Stimulated activated naive B cell treated with anti-CD40 and anti-IgM and Interleukin-4, amounts not matched to agents 10 μg/mL and 1 μg/mL and 100 μg/mL, for 72 hours (primary cell): ENCODE data around the gene TMEM97.
"Not testable (repeated sequence)": the region's sequence is repeated elsewhere in the genome, so short reads cannot be mapped to it uniquely, and the experiment has no call there.

ENCODE experiments used
- ATAC-seq, 2 donors: fragments of 150-1000 bp; cut with Tn5 transposase; replicated peaks; 2 replicates each; pipeline ENCODE4 v1.10.0; 2021; ENCODE audit warnings: moderate library complexity in 1 of 2
- DNase-seq: peaks from one replicate; pipeline ENCODE4 v3.0.0; 2021
- H3K27ac Mint-ChIP-seq: one replicate; pipeline ENCODE4 v1.8.0; 2022; ENCODE audit warnings: mild to moderate bottlenecking, mixed read lengths
- H3K27me3 Mint-ChIP-seq, 2 donors: one replicate each; pipeline ENCODE4 v1.8.0; 2022; ENCODE audit warnings: mixed read lengths in 2 of 2
- H3K36me3 Mint-ChIP-seq, 2 donors: one replicate each; pipeline ENCODE4 v1.8.0; 2022; ENCODE audit warnings: mixed read lengths in 2 of 2, mild to moderate bottlenecking in 1 of 2
- H3K4me1 Mint-ChIP-seq, 2 donors: one replicate each; pipeline ENCODE4 v1.8.0; 2022; ENCODE audit warnings: mixed read lengths in 2 of 2, mild to moderate bottlenecking in 1 of 2
- H3K4me3 Mint-ChIP-seq, 2 donors: one replicate each; pipeline ENCODE4 v1.8.0; 2022; ENCODE audit warnings: mild to moderate bottlenecking in 2 of 2, mixed read lengths in 2 of 2, moderate library complexity in 1 of 2
- H3K9me3 Mint-ChIP-seq, 2 donors: one replicate each; pipeline ENCODE4 v1.8.0; 2022; ENCODE audit warnings: mixed read lengths in 2 of 2, mild to moderate bottlenecking in 1 of 2

Gene TMEM97

DNA sequence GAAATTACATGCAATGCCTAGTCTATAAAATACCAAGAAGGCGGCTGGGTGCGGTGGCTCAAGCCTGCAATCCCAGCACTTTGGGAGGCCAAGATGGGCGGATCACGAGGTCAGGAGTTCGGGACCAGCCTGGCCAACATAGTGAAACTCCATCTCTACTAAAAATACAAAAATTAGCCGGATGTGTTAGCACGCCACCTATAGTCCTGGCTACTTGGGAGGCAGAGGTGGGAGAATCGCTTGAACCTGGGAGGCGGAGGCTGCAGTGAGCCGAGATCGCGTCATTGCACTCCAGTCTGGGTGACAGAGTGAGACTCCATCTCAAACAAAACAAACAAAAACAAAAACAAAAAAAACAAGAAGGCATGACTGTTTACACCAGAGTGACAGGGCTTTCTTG, 26.1 kb upstream of the TMEM97 start:
- Mint-ChIP-seq H3K4me3 (peak overlapping the region in 1 of 2 donors; percentile 44), H3K4me1 (peaks cover 25 to 50% of the 10 kb centered on the region in 2 donors)
- H3K27me3 Mint-ChIP-seq, H3K36me3 Mint-ChIP-seq, DNase-seq, H3K9me3 Mint-ChIP-seq, ATAC-seq, H3K27ac Mint-ChIP-seq: not testable (repeated sequence)

DNA sequence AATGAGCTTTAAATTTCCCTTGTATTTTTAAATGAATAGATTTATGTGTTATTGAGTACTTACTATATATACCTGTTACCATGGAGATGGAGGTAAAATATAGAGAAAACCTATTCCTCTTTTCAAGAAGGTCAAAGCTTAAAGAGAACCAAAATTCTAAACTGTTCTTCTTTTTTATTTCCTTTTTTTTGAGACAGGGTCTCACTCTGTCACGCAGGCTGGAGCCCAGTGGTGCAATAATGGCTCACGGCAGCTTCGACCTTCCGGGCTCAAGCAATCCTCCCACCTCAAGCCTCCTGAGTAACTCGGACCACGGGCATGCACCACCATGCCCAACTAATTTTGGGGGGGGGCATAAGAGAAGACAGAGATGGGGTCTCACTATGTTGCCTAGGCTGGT, 25.0 kb upstream of the TMEM97 start:
- peaks cover 0 to 3% of the 10 kb centered on the region in 2 donors for H3K27me3 Mint-ChIP-seq
- DNase-seq (peak; percentile 31), ATAC-seq (peak; percentile 78 to 85)
- H3K4me1 Mint-ChIP-seq, result peaks cover 25 to 50% of the 10 kb centered on the region in 2 donors
- peak overlapping the region; percentile 90 for H3K27ac Mint-ChIP-seq
- H3K4me3 Mint-ChIP-seq, result peak overlapping the region; percentile 21 to 57
- H3K36me3 Mint-ChIP-seq, result no peaks in the 10 kb centered on the region
- H3K9me3 Mint-ChIP-seq, result peaks cover 0 to 3% of the 10 kb centered on the region in 2 donors

DNA sequence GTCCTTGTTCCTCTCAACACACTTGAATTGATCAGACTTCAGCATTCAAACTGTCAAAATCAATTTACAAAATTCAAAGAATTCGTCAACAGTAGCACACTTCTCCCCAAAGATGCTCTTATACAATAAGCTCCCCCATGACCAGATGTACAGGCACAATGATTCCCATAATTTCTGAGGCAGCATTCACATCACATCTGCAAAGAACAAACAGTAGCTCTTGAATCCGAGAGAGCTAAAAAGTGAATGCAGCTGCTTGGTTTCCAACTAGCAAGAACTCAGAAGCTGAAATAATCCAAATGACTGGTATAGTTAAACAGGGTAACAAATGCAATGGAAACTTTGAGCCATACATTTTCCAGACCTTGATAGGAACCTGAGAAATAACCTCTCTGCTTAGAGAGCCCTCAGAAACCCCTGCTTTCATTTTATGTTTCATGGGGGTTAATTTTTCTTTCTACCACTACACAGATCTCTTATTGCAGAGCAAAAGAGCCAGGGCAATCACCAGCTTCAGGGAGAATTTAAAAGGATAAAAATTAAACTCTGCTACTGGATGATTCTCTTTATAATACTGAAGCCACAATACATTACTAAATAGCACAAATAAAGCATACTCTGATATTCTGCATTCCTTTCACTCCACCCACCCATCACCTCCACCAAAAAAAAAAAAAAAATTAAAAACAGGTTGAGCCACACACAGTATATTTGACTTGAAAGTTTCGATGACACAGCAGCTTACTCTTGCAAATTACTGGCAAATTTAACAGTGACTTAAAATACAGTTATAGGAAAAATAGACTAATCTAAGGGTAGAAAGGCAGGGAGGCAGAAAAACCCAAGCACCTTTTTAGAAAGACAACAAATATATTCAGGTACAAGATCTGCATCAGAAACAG, 23.1 kb upstream of the TMEM97 start:
- DNase-seq, result no peak
- peak; percentile 82 for ATAC-seq
- peak overlapping the region; percentile 68 to 75 for H3K4me3 Mint-ChIP-seq

DNA sequence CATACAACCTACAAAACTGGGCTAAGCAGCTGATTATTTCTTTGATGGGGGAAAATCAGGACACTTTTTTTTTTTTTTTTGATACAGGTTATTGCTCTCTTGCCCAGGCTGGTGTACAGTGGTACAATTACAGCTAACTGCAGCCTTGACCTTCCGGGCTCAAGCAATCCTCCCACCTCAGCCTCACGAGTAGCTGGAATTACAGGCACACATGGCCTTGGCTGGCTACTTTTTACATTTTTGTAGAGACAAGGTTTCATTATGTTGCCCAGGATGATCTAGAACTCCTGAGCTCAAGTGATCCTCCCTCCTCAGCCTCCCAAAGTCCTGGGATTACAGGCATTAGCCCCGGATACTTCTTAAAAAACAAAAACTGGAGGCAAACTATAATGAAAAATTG, 20.6 kb upstream of the TMEM97 start:
- Mint-ChIP-seq H3K36me3 (no peaks in the 10 kb centered on the region), H3K27ac (no peak overlapping the region), H3K4me3 (no peak overlapping the region), H3K27me3 (peaks cover 0 to 3% of the 10 kb centered on the region in 2 donors), H3K4me1 (peaks cover 16 to 35% of the 10 kb centered on the region in 2 donors), H3K9me3 (peaks cover 0 to 3% of the 10 kb centered on the region in 2 donors)
- ATAC-seq (no peak), DNase-seq (no peak)

More for the DNA sequence above, 23.1 kb upstream of the TMEM97 start:
- Mint-ChIP-seq H3K27me3 (peaks cover 0 to 3% of the 10 kb centered on the region in 2 donors), H3K36me3 (no peaks in the 10 kb centered on the region), H3K27ac (peak overlapping the region; percentile 91), H3K9me3 (peaks cover 0 to 3% of the 10 kb centered on the region in 2 donors), H3K4me1 (peaks cover 25 to 50% of the 10 kb centered on the region in 2 donors)

DNA sequence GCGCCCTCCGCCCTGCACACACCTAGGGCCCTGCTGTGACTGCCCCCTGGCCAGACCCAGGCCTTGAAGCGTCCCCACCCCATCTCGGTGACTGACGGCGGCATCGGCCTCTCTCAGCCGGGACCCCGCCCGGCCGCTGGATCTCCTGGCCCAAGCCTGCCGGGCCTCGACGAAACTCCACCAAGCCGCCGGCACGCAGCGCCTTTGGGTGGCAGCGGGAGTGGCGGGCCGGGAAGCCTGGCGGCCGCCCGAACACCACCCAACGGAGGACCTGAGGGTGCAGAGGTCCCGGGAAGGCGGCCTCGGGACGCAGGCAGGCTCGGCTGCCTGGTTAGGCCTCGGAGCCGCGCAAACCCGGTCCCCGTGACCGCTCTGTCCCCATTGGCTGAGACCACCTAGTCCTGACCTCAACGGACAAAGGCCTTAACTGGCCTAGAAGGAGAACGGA, 12.0 kb upstream of the TMEM97 start:
- Mint-ChIP-seq H3K27ac (no peak overlapping the region), H3K36me3 (no peaks in the 10 kb centered on the region), H3K4me3 (no peak overlapping the region), H3K27me3 (peaks cover 8 to 22% of the 10 kb centered on the region in 2 donors), H3K4me1 (no peaks in the 10 kb centered on the region), H3K9me3 (no peaks in the 10 kb centered on the region)
- ATAC-seq (no peak), DNase-seq (no peak)

DNA sequence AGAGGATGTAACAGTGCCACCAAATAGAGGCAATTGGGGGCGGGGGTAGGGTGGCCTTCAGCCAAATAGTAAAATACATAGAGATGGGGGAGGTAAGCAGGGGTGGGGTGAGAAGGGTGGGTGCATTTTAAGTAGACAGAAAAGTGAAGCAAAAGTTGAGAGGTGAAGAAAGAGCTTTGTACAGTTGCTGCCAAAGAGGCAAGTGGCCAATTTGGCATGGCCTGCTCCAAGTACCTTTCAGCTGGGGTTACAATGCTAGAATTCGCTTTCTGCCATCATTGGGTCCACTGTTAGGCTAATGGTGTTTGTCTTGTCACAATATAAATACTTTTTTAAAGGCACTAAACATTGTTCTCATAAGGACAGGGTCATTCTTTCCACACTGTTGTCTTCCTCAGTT, 5.2 kb upstream of the TMEM97 start:
- ATAC-seq (no peak), DNase-seq (no peak)
- Mint-ChIP-seq H3K27ac (no peak overlapping the region), H3K27me3 (peaks cover 8 to 19% of the 10 kb centered on the region in 2 donors), H3K9me3 (no peaks in the 10 kb centered on the region), H3K4me3 (no peak overlapping the region), H3K36me3 (peaks cover 14 to 18% of the 10 kb centered on the region in 2 donors), H3K4me1 (peaks cover 16 to 20% of the 10 kb centered on the region in 2 donors)

DNA sequence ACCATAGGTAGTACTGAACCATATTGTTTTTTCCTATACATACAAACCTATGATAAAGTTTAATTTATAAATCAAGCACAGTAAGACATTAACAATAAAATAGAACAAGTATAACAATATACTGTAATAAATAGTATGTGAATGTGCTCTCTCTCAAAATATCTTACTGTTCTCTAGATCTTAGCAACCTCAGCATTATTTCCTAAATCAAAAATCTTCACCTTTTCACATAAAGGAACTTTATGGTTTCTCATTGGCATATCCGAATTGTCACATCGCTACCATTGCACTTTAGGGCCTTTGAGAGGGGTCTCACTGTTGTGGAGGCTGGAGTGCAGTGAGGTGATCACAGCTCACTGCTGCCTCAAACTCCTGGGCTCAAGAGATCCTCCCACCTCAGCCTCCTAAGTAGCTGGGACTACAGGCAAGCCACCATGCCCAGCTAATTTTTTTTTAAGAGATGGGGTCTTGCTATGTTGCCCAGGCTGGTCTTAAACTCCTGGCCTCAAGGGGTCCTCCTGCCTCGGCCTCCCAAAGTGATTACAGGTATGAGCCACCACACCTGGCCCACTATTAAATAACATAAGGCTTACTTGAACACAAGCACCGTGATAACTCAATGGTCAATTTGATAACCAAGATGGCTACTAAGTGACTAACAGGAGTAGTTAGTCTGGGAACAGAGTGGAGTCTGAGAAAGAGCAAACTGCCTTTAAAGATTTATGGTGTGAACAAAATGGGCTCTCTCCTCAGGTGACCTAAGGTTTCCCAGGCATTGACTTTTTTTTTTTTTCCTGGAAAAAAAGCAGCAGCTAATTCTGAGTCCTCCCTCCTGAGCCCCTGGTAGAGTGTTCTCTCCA, 2.9 kb upstream of the TMEM97 start:
- Mint-ChIP-seq H3K4me3 (no peak overlapping the region), H3K4me1 (peaks cover 25 to 37% of the 10 kb centered on the region in 2 donors), H3K9me3 (no peaks in the 10 kb centered on the region)

DNA sequence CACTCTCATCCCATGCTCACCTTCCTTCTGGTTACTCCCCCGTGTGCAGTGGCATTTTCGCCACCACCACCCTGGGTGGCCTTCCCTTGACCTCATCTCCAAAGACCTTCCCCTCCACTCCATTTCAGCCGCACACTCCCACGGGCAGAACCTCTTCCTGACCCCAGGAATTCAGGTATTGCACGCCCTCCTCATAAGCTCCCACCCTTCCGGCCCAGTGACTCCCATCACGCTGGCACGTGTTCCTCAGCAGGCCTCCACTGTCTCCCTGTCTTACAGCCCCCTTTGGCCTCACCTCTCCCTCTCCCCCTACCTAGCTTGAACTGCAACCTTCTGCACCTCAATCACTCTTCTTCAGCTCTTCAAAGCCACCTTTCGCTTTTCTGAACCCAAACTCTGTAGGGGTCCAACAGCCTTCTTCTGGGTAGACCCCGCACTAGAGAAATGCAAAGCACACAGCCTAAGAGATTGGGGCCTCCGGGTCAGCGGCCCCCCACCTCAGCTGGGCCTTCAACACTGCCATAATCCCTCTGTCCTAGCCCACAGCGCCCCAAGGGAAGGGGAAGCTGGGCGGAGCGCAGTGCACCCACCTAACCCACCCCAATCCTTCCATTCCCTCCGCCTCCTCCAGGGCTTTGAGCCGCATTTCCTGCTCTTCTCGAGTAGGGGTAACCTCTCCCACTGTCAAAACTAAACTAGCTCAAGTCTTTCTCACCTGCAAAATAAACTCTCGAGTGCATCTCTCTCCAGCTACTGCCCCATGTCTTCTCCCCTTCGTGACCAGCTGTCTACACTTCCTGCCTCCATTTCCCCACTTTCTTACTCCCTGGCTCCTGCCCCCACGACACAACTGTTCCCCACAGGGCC, 1.7 kb upstream of the TMEM97 start:
- Mint-ChIP-seq H3K4me3 (peak overlapping the region; percentile 91 to 96), H3K27me3 (peaks cover 8 to 19% of the 10 kb centered on the region in 2 donors), H3K4me1 (peaks cover 29 to 44% of the 10 kb centered on the region in 2 donors), H3K27ac (peak overlapping the region; percentile 98), H3K36me3 (peaks cover 22 to 39% of the 10 kb centered on the region in 2 donors), H3K9me3 (no peaks in the 10 kb centered on the region)
- no peak for ATAC-seq
- no peak for DNase-seq

More for the DNA sequence above, 2.9 kb upstream of the TMEM97 start:
- peaks cover 8 to 19% of the 10 kb centered on the region in 2 donors for H3K27me3 Mint-ChIP-seq
- ATAC-seq (no peak), DNase-seq (no peak)
- H3K27ac Mint-ChIP-seq, result no peak overlapping the region
- H3K36me3 Mint-ChIP-seq, result peaks cover 20 to 30% of the 10 kb centered on the region in 2 donors

DNA sequence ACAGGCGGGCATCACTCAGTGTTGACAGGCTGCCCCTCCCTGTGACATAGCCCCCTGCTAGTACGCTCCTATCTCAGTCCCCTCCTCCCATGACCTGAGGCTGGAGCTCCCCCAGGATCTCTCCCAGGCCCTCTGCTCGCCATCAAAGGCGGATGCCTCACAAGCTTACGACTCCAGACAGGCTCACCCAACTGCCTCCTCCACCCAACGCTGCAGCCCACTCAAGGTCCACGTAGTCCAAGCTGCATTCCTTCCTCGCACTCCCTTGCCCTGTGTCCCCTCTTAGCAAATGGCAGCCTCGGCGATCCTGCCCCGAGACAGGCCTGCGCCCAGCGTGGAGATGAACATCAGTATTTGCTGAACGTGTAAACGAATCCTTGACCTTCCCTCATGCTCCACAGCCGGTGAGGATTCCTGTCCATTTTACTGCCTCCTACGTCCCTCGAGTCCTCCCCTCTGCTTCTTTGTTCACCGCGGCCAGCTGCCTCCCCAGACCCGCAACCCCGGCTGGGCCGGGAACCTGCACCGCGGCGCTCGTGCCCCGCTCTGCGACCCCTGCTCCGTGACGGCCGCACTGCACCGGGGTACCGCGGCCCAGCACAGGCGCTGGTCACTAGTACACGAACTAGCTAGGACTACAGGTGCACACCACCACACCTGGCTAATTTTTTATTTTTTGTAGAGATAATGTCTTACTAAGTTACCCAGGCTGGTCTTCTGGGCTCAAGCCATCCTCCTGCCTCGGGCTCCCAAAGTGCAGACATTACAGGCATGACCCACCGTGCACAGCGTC, 838 bp upstream of the TMEM97 start:
- H3K27me3 Mint-ChIP-seq, result peaks cover 8 to 14% of the 10 kb centered on the region in 2 donors
- H3K4me3 Mint-ChIP-seq, result peak overlapping the region; percentile 91 to 96
- ATAC-seq (peak; percentile 11 to 17), DNase-seq (no peak)
- no peaks in the 10 kb centered on the region for H3K9me3 Mint-ChIP-seq
- peaks cover 30 to 44% of the 10 kb centered on the region in 2 donors for H3K4me1 Mint-ChIP-seq
- peaks cover 26 to 45% of the 10 kb centered on the region in 2 donors for H3K36me3 Mint-ChIP-seq
- H3K27ac Mint-ChIP-seq, result peak overlapping the region; percentile 98

DNA sequence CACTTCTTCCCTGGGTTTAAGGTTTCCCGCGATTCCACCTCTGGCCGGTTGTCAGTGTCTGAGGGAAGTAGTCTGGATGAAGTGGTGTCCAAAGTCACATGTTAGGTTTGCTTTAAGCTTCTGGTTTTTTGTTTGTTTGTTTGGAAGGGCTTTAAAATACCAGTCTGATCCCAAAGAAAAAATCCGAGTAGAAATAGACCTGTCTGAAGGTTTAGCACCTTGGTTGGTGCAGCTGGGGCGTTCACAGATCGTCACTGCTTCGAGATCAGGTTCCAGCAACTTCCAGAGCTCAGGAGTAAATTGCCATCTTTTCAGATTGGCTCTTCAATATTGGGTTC, 567 bp downstream of the TMEM97 start:
- Mint-ChIP-seq H3K27me3 (peaks cover 8 to 14% of the 10 kb centered on the region in 2 donors), H3K4me1 (peaks cover 30 to 46% of the 10 kb centered on the region in 2 donors), H3K27ac (peak overlapping the region; percentile 98), H3K36me3 (peaks cover 26 to 46% of the 10 kb centered on the region in 2 donors), H3K4me3 (peak overlapping the region; percentile 91 to 96), H3K9me3 (no peaks in the 10 kb centered on the region)
- no peak for DNase-seq
- no peak for ATAC-seq

DNA sequence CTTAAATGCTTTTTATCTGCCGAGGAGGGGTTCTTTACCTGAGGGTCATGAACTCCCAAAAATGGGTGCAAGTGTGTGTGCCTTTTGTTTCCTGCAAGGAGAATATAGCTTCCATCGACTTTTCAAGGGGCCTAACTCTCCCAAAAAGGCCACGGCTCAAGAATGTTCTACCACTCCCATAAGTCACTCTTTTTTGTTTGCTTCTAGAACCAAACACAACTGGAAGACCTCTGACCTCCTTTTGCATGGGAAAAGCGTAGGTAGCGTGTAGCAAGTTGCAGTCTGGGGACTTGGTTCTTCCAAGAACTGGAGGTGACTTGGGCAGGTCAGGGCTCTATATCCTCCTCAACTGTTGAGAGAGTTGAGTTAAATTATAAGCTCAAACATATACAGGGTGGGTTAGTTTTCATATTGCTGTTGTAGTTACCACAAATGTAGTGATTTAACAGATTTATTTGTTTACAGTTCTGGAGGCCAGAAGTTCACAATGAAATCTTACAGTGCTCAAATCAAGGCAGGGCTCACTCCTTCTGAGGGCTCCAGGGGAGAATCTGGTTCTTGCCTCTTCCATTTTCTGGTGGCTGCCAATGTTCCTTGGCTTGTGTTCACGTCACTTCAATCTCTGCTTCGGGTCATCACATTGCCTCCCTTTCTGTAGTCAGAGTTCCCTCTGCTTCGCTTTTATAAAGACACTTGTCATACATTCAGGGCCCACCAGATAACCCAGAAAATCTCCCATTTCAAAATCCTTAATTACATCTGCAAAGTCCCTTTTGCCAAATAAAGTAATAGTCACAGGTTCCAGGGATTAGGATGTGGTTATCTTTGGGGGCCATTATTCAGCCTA, 1.4 kb downstream of the TMEM97 start:
- H3K9me3 Mint-ChIP-seq, result no peaks in the 10 kb centered on the region
- peaks cover 35 to 55% of the 10 kb centered on the region in 2 donors for H3K4me1 Mint-ChIP-seq
- H3K4me3 Mint-ChIP-seq, result peak overlapping the region; percentile 91 to 96
- no peak for DNase-seq
- H3K27ac Mint-ChIP-seq, result peak overlapping the region; percentile 91
- peaks cover 8 to 14% of the 10 kb centered on the region in 2 donors for H3K27me3 Mint-ChIP-seq
- no peak for ATAC-seq
- H3K36me3 Mint-ChIP-seq, result peaks cover 31 to 51% of the 10 kb centered on the region in 2 donors

DNA sequence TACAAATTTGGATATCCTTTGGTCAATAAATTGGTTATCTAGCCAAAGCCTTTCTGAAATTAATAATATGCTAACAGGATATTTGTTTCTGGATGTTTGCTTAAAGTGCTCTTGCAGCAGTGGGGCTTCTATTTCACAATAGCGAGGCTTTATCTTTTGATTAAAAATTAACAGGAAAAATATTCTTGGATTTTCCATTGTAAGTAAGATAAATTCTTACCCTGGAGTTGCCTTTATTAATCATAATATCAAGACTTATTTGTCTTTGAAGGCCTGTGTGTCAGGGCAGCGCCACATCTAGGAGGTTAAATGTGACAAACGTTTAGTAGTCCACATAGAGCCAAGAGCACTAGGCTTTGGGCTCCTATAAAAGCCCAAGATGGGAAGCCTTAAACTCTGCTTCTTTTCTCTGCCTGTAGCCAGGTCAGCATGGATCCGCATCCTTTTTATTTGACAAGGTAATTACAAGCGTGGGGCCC, 5.3 kb downstream of the TMEM97 start:
- H3K27me3 Mint-ChIP-seq, result no peaks in the 10 kb centered on the region
- no peaks in the 10 kb centered on the region for H3K9me3 Mint-ChIP-seq
- H3K27ac Mint-ChIP-seq, result no peak overlapping the region
- DNase-seq (no peak), ATAC-seq (no peak)
- peaks cover 21 to 40% of the 10 kb centered on the region in 2 donors for H3K4me1 Mint-ChIP-seq
- peaks cover 41 to 53% of the 10 kb centered on the region in 2 donors for H3K36me3 Mint-ChIP-seq
- no peak overlapping the region for H3K4me3 Mint-ChIP-seq
